RWPE1 (cell line): ENCODE results near the gene UBASH3A.

Experiments used
- CTCF ChIA-PET: fragments of 350-600 bp; sonication (Branson Sonifier 250); formaldehyde crosslinking; extraction: SDS; loops from one replicate; lab custom pipeline; 2021; lab: Yijun Ruan, JAX
- POLR2A ChIA-PET: fragments of 400-600 bp; formaldehyde crosslinking; extraction: SDS; loops from one replicate; lab custom pipeline; 2020; ENCODE audit warnings: antibody characterized with exemption; ENCODE audit not compliant: low non-redundant PET; lab: Yijun Ruan, JAX
- DNase-seq: peaks from one replicate; pipeline ENCODE4 v3.0.0; 2012; ENCODE audit warnings: low spot score
- H3K27ac ChIP-seq: fragments of 450-650 bp; 2 replicates; pipeline ENCODE4 v1.5.1; 2017
- CTCF ChIP-seq: fragments of 450-650 bp; conservative IDR thresholded peaks from 2 replicates; pipeline ENCODE4 v1.5.1; 2017; ENCODE audit warnings: low read depth, mild to moderate bottlenecking

UBASH3A gene

DNA sequence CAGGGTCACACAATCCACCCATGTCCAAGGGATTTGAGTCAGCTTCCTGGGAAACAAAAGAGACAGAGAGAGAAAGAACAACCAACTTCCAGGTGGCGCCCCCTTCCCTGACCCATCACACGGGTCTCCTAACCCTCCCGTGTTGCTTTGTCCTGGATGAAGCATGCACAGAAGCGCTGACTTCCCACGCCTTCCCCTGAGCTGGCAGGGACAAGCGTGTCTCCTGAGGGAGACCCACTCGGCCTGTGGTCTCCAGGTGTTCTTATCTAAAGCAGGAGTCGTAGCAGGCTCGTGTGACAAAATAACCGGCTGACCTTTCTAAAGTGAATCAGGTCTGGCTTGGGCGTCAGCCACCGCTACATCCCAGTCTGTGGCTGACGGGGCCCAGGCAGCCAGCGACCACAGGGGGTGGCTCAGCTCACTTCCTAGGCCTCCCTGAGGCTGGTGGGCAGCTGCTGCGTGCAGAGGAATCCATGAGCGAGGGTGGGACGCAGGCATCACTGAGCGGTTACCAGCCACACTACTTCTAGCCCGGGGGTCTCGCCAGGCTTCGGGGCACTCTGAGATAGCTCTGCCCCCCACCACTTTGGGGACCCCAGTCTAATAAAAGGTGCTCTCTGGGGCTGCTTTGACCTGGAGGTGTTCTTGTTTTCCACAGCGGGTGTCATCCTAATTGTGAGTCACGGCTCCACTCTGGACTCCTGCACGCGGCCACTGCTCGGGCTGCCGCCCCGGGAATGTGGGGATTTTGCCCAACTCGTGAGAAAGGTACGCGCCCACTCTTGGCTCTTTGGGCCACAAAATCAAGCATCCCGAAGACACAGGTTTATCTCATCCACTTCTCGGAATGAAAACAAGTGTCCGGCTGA, 40.4 kb downstream of the UBASH3A start:
- ChIA-PET POLR2A (no interaction called here), CTCF (interaction anchor here (0.6 kb wide), 1 partner anchor 8 kb away, joined by 4 read pairs; no protein-coding TSS in a partner anchor)
- no peak for TF ChIP-seq CTCF

DNA sequence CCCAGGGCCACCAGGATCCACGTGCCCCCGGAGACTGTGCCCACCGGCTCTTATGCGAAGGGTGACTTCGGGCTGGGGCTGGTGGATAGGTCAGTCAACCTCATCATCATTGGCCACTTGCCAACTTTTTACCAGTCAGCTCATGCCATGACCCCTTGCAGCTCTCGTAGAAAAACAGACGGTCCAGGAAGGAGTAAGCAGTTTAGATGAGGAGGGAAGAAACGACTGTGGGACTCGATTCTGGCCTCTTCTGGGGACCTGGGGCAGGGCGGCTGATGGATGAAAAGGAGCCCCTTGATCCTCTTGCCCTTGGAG, 41.0 kb downstream of the UBASH3A start:
- ChIA-PET POLR2A (no interaction called here), CTCF (interaction anchor here (0.6 kb wide), 1 partner anchor 8 kb away, joined by 4 read pairs; no protein-coding TSS in a partner anchor)
- no peak for DNase-seq
- no peak overlapping the region for H3K27ac ChIP-seq
- TF ChIP-seq CTCF, result no peak

More for the DNA sequence above, 40.4 kb downstream of the UBASH3A start:
- no peak for DNase-seq
- no peak overlapping the region for H3K27ac ChIP-seq

DNA sequence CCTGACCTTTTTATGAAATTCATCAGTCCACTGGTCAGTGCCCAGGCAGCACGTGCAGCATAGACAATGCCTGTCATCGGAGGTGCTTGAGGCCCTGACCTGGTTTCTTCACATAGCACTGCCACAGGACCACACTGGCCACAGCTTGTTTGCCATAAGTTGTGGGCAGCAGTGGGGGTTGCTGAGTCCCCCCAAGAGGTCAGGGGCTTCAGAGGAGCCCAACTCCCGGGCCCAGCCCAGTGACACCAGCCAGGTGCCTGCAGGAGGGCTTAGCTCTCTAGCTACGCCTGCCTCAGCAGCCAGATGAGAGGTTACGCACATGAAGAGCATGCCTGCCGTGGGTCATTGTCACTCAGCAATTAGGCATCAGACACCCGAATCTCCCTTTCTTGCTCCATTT, 41.6 kb downstream of the UBASH3A start:
- POLR2A ChIA-PET, result no interaction called here
- no peak overlapping the region for H3K27ac ChIP-seq
- CTCF ChIA-PET, result no interaction called here
- TF ChIP-seq CTCF, result no peak
- no peak for DNase-seq

DNA sequence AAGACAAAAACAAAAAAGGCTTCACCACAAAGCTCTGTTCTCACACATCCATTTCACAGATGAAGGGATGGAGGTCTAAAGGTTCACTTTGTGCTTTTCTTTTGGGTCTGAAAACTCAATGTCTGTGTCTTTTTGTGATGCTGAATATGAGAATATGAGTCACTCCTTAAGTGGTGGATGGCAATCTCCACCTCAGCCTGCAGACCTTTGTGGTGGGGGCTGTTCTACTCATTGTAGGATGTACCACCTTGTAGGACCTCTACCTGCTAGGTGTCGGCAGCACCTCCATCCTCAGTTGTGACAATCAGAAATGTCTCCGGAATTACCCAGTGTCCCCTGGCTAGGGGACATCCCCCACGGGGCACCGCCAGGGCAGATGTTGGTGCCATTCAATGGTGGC, 42.8 kb downstream of the UBASH3A start:
- CTCF ChIA-PET, result interaction anchor here (0.6 kb wide), 1 partner anchor 186 kb away, joined by 3 read pairs; no protein-coding TSS in a partner anchor
- POLR2A ChIA-PET, result no interaction called here
- no peak for TF ChIP-seq CTCF
- no peak overlapping the region for H3K27ac ChIP-seq
- DNase-seq, result no peak

DNA sequence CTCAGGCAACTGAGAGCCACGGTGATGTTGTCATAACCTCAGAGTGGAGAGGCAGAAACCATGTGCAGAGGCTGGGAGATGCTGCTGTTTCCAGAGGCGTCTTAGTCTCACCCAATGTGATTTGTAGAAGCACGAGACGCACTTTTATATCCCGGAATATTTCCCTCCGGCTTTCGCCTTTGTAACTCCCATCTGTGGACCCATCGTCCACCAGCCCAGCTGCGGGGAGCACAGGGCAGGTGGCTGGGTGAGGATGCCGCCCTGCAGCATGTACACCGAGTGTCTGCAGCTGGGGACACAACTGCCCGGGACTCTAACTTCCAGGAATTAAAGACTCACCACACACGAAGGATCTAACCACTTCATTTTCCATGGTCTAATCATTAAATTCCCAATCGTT, 43.5 kb downstream of the UBASH3A start:
- POLR2A ChIA-PET, result no interaction called here
- no peak for DNase-seq
- no peak for TF ChIP-seq CTCF
- CTCF ChIA-PET, result no interaction called here
- no peak overlapping the region for H3K27ac ChIP-seq

- no peak for DNase-seq
- ChIA-PET POLR2A (no interaction called here), CTCF (no interaction called here)
- no peak for TF ChIP-seq CTCF
- no peak overlapping the region for H3K27ac ChIP-seq
Measured at GRCh38 chr21:42447732-42448131, 44.0 kb downstream of the UBASH3A start.
